Measurements from ENCODE around the gene POU5F2.

Gene POU5F2, protein sequence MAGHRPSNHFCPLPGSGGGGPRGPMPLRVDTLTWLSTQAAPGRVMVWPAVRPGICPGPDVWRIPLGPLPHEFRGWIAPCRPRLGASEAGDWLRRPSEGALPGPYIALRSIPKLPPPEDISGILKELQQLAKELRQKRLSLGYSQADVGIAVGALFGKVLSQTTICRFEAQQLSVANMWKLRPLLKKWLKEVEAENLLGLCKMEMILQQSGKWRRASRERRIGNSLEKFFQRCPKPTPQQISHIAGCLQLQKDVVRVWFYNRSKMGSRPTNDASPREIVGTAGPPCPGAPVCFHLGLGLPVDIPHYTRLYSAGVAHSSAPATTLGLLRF

DNA sequence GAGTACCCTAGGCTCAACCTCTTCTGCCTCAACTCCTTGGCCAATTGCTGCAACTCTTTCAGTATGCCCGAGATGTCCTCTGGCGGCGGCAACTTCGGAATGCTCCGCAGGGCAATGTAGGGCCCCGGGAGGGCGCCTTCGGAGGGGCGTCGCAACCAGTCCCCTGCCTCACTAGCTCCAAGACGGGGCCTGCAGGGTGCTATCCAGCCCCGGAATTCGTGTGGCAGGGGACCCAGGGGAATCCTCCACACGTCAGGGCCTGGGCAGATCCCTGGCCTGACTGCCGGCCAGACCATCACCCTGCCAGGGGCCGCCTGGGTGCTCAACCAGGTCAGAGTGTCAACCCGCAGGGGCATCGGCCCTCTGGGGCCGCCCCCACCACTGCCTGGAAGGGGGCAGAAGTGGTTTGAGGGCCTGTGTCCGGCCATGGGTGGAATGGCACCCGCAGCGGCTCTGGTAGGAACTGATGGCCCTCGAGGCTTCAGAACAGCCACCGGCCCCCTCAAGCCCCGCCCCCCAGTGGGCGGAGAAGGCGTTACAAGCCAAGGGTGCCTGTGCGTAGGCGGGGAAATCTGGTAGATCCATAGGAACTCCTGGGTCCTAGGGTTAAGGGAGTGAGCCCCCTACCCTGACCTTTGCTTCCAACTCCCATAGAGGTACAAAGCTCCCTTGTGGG is at the start of gene POU5F2:
Gene POU5F2 (minus strand): TSS at position 465 of the 676 bp plus-strand sequence. CDS start 37 bp downstream, at position 428.
- DNase-seq: no peak

DNA sequence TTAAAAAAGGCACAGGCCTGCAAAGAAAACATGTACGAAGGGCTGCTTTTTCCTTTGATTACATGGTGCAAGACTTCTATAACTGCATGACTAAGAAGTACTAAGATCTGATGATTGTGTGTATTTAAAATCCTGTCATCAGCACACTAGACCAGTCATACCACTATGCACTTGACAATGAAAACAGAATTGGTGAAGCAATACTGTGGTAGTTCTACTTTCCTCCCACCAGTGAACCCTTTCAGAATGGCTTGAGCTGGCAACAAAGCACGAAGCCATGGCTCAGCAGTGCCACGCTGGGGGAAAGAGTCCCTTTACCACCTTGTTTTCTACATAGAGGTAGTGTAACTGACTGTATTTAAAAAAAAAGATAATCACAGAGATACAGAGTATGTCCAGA is 49.0 kb upstream of the POU5F2 start:
- no peak for DNase-seq

DNA sequence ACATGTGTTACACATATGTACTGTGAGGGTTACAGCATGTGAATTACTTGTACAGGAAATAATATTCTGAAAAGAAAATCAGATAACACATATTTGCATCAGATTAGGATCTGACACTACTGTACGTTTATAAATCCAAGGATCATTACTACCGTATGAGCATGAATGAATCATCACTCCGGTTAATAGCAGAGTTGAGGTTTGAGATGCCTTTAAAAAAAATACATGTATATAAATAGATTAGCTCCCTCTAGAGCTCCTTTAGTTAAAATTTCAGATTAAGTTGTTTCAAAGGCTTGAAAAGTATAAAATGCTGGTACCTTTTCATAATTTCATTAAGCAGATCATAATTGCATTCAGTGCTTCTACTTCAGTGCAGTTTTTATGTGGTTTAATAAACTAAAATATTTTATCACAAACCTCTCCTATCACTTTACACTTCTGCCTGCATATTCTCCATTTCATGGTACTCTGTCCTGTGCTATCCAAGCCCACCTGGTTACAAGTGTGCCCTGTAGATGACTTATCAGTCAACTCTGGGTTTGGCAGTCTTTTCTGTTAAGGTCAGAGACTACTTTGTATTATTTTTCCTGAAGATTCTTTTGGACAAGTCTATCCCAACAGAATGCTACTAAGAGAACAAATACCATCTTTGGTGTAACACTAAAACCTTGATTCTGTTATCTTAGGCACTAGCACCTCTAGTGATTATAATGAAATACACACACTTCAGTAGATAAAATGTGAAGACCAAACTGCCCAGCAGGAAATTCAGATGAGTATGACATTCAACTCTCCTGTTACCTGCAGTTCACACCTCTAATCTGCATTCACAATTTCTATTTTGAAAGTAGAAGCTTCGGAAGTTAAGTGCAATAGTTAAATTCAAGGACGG is 48.0 kb upstream of the POU5F2 start:
- no peak for DNase-seq

DNA sequence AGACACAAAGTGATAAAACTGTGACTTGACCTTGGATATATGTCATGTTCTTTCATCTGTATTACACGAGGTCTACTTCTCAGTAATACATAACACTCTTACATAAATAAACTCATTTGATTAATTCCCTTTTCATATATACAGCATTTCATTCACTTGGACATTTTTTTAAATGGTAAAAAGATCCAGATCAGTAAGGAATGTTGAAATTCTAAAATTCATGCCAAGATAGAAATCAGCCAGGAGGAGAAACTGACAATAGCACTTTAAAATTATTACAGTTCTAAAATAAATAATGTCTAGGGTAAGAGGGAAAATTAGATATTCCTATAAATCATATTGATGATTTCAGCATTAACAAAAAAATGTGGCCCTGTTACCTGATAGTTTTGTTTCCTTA is 46.2 kb upstream of the POU5F2 start:
- DNase-seq: no peak

DNA sequence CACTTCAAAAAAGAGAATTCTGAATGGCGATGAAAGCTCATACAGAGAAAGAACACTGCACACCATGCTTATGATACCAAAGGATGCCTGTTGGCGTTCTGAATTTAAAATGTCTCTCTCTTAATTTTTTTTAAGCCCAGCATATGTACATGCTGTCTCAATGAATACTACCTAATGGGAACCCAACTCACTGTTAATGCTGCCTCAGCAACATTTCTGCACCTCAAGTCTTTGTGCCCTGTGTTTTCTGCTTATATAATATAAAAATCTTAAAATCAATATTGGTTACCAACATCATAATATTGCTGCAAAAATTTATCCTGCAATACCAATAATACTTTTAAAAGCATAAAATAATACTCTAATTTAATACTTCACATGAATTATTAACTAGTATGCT is 44.1 kb upstream of the POU5F2 start:
- no peak for DNase-seq

DNA sequence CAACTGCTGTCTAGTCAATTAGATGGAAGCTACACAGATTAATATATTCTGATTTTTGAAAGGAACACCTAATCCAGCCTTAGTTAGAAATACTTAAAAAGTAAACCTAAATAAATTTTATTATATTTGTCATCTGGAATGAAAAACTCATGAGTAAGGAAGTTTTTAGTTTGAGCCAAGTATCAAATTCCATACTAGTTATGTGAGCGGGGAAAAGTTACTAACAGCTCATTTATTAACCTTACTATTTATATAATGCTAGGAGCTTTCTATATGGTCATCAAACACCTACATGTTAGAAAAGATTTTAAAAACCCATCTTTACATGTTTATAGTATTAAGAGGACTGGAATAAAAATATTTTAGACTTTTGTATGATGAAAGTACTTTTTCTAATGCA is 41.6 kb upstream of the POU5F2 start:
- DNase-seq: no peak

DNA sequence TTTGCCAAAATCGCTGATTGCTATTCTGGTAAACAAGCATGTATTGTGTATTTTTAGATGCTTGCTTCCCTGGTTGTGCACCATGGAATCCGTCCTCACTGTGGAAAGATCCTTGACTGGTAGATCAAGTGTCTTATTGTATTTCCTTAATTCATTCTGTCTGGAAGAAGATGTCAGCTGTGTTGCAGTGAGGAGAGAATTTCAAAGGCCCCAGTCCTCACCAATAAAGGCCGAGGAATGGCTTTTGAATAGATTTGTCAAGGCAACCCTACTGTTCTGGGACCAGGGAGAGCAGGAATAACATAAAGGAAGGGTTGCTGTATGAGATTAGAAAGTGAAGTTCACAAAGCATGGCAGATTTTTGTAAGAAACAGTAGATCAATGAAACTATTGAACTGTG is 36.2 kb upstream of the POU5F2 start:
- no peak for DNase-seq

DNA sequence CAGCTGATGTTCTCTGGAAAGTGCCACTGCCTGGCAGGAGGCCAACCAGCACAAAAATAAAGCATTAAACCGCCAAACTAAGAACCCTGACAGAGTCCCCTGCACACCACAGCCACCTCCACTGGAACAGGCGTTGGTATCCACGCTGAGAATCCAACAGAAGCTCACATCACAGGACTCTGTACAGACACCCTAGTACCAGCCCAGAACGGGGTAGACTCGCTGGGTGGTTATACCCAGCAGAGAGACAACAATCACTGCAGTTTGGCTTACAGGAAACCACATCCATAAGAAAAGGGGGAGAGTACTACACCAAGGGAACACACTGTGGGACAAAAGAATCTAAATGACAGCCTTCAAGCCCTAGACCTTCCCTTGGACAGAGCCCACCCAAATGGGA is 15.0 kb upstream of the POU5F2 start:
- no peak for DNase-seq

DNA sequence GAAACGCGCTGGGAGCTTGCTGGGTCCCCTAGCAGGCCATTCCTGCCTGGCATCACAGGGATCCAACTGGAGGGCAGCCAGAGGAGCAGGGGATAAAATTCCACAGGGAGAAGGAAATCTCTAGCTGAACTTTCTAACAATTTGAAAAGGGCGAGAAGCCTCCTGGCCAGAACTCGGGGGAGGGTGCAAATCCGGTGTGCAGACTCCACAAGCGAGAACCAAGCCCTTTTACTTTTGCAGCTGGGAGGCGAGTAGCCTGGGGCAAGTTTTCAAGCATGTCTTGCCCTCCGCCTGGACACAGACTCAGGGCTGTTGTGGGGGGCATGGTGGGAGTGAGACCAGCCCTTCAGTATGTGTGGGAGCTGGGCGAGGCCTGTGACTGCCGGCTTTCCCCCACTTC is 14.3 kb upstream of the POU5F2 start:
- DNase-seq: no peak

DNA sequence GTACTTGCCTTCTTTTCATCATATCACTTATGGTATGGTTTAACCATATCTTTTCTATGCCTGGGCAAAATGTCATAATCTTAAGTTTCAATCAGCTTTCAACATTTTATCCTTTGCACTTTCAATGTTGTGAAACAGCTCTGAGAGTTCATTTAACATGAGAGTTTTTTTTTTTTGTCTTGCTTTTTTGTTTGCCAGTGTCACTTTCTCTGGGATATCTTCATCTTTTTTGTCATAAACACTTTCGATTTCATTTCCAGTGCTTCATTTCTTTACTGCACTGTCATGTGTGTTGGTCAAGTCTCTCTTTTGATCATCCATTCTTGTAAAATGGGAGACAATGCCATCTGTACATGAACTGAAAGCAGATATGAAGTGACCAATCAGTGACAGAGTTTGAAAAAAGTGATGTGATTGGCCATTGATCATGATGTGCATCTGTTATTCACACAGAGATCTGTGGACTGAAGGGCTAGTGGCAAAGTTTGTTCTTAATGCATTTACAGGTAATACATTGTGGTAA is 7.5 kb upstream of the POU5F2 start:
- no peak for DNase-seq

DNA sequence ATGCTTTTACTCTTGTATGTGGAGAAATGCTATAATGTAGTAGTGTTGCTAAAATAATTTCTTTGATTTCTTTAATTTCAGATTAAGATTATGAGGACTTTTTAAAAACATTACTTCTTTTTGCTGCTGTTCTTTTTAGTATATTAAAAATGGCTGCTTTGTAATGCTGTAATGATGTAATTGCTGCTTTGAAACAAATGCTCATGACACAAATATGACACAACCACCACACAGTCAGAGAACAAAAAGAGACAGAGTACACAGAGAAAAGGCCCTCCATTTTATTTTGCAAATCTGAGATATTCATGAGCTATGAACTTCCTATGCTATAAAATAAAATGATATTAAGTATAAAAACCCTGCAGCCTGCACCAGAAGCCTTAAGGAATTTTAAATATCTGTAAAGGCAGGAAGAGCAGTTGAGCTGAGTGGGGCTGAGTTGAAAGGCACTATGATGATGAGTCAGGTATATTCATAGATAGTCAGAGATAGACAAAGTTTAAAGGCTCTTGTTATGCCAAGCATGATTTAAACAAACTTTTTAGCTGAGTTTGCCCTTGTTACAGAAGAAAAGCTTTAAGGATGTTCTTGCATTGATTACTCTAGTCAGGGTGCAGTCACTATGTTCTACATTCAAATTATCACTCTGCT is 5.1 kb upstream of the POU5F2 start:
- no peak for DNase-seq

DNA sequence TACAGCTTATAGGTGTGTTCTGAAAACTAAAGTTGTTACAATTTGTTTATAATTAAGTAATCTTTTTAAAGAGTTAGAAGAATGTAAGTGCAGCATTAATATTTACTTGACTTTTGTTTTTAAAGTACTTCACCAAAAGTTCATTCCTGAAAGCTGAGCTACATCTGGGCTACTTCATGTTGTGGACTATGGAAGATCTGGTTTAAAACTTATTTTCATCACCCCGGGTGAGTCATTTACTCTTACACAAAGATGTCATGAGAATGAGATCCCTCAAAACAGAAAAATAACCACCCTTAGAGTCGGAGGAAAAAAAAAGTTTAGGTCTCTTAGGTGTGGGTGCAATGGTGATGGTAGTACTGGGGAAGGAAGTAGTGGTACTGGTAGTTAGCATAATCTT is 5.1 kb downstream of the POU5F2 start:
- no peak for DNase-seq

DNA sequence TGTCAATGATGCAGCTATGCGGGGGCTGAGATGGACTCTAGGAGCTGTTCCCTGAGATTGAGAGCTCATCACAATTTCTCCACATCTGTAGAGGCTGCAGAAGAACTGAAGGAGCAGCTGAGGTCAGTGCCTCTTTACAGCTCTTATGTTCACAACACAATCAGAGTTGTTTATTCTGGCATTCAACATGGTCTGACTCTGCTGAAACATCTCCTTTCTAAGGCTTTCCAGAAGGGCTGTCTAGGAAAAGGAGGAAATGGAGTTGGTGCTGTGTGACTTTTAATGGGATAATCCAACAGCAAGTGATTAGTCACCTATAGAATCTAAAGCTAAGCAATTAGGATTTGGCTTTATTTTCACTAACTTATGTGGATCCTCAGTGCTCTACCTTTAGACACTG is 6.0 kb downstream of the POU5F2 start:
- no peak for DNase-seq

DNA sequence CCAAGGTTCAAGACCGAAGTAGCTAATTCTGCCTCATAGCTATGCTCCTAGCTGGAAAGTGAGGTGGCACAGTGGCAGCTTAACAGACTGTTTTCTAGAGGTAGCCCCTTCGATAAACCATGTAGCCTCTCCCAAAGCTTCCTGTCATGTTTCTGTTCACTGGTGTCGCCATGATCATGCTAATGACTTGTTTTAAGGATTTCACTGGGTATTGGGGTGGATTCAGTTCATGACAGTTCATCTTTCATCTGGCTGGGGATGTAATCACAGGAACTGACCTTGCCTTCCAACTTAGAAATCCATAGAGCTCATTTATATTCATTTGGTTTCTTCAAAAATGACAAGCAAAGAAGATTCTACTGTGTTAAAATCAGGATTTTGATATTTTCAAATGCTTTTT is 9.4 kb downstream of the POU5F2 start:
- DNase-seq: no peak

DNA sequence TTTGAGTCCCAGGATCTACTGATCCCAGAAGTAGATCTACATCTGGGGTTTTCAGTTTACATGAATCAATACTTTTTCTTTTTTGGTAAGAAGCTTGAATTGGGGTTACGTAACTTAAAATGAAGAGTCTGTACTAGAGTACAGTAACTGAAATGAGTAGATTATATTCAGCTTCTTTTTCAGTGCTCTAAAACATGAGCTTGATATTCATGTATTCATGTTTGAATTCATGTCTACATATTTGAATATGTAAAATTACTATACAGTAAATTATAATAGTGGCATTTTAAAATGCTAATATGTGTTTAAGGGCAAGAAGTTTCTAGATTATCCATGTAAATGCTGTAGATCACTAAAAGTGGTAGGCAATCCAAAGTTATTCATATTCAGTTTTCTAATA is 14.8 kb downstream of the POU5F2 start:
- DNase-seq: no peak

DNA sequence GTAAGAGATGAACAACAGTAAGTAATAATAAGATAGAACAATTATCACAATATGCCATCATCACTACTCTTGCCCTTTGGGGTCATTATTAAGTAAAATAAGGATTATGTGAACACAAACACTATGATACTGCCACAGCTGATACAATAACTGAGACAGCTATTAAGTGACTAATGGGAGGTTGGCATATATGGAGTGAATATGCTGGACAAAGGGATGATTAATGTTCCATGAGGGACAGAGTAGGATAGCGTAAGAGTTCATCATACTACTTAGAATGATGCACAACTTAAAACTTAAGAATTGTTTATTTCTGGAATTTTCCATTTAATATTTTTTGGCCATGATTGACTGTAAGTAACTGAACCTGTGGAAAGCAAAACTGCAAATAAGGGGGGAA is 16.6 kb downstream of the POU5F2 start:
- DNase-seq: no peak

DNA sequence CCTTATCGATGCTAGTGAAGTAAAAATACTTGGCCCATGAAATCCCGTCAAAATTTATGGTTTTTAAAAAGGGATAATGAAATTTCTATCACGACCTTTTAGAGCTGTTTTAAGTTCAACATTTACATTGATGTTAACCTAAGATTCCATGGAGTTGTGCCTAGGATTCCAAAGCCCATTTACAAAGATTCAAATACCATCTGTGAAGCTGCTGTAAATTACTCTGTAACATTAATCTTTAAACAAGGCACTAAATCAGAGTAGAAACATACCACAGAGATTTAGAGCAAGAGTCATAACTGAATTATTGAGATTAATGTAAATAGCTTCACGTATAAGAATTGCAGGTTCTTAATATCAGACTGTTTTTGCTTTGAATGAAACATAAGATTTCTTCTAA is 17.7 kb downstream of the POU5F2 start:
- no peak for DNase-seq

DNA sequence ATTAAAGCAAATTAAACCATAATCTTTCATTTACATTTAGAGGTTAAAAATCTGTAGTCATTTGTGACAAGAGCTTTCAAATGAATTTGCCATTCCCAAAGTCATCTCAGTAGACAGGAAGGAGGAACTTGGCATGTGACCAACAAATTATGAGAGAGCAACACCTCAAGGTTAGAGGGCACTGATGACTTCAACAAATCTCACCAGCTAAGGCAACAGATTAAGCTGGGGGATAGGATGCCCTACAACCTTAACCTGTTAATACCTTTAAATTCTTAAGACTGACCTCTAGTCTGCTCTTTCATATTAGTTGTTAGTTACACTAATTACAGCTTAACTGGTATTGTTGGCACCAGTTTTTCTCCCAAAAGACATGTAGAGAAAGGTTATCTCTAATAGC is 18.4 kb downstream of the POU5F2 start:
- no peak for DNase-seq

DNA sequence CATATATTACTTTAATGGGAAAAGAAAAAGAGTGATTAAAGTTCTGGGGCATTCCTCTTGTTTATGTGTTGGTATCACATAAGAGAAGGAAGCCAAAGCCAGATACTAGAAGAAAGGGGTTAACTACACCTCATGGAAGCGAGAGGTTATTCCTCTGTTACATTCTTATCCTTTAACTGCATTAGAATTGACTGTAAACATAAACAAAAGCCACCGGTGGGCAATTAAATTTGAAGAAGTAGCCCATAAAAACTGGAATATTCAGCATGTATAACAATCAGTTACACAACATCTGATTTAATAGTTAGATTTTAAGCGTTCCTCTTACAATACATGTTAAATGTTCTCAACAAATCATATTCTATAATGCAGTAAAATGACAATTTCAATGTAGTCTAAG is 18.8 kb downstream of the POU5F2 start:
- no peak for DNase-seq

DNA sequence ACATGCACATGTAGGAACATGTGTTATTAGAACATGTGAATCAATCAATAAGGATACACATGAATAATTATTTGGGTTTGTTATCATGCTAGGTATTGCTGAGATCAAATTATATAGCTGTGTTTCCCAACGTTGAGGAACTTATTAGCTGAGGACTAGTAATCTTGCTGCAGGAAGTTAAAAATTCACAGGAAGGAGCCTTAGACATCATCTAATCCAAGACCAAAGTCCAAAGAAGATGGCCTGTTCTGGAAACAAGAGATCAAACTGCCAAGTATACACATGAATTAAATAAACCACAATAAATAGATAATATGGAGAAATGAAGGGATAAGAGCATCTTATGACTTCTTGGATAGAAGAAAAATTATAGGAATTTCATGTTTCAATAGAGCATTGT is 19.9 kb downstream of the POU5F2 start:
- DNase-seq: no peak

DNA sequence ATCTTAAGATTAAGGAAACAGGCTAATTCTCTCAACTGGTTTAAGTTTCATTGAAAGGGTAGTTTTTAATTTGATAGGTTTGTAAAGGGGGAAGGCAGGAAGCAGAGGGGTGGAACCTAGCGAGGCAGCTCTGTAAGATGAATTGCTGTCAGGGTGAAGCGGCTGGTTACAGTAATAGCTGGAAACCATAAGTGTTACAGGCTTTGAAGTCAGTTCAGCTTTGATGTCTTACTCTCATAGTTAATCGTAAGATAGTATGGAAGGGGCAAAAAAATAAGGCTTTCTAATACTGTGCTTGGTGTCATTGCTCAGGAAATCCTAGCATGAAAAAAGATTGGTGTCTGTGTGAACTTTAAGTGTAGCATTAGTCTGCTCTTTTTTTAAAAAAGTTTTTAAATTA is 20.3 kb downstream of the POU5F2 start:
- DNase-seq: no peak

DNA sequence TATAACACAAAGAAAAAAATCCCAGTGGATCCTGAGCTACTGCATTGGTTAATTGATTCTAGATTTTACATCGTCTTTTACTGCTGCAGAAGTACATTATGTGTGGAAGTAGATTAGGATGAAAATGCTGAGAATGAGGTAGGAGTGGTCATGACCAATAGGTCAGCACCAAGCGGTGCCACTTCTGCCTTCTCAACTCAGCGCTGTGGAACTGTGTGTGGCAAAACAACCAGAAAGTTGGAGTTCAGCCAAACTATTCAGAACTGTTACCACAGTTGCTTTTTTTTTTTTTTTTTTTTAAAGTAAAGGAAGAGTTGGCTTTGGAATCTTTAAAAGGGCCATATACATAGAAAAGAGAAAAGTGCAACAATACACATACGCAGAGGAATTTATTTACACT is 24.2 kb downstream of the POU5F2 start:
- no peak for DNase-seq

DNA sequence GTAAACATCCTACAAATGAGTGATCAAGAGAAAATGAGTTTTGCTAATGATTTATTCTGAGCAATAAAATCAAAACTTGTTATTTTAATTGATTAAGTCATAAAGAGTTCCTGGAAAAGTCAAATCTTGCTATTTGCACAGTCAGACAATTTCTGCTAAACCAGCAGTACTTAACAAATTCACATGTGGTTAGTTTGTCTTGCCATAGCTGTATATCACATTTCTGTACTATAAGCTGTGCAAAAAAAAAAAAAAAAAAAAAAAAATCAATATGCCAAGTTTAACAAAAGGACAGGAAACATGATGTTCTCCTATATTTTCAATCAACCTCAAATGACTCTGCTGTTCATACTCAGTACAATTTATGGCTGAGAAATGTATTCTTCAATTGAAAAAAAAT is 24.9 kb downstream of the POU5F2 start:
- no peak for DNase-seq

Measured in DMS153 (cell line).